Measurements from ENCODE around the gene BCAR3.

BCAR3 gene

DNA sequence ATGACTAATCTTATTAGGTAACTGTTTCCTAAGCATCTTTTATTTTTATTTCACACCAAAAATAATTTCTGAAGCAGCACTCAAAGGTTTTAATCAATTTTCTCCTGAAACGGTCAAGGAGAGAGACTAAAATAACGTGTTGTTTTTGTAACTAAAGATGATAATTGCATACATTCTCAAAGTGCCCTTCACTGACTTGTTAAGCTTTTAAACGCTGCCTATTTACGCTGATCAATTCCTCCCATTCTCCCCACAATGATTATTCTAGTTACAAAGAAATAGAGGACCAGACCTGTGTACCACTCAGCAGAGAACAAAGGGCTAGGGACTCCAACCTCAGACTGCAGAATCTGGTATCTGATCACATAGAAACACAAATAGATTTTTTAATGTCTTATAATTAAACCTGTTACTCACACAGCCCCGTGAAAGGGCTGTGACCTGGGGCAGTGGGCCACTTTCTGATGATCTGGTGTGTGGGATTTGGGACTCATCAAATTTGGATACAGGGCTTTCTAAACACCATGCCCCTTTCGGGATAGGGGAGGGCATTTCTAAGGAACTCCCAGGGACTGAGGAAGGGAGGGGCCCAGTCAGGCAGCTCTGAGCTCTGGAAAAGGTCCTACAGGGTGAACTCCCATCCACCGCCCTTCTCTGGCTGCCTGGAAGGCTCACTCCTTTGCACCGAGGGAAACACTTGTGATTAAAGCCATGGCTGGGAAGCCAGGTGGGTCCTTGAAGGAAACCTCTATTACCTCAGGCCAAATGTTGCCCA, 65.2 kb downstream of the BCAR3 start:
- DNase-seq (ENCODE audit: low read depth in 2 of 2) = no peak

DNA sequence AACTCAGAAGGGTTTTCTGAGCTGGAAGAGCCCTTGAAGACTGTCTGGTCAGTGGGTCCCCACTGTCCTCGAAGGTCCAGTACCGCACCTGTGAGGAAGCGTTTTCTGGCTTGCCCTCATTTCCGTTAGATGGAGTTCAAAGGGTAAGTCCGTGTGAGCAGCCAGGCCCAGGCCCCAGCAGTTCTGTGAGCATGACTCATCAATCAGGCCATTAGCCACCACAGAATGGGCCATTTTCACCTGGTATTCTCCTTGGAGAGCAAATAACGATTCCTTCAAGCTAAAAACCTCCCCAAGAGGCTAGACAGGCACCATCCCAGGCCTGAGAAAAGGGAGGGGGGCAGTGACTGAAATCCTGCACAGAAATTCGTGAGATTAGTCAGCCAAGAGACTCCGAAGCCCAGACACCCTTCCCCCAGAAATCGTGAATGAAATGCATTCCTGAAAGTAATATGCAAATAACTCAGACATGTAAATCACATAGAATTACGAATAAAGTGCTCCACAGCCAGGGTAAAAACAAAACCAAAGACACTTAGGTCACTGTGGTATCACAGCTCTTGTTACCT, 66.0 kb downstream of the BCAR3 start:
- DNase-seq (ENCODE audit: low read depth in 2 of 2) = no peak

DNA sequence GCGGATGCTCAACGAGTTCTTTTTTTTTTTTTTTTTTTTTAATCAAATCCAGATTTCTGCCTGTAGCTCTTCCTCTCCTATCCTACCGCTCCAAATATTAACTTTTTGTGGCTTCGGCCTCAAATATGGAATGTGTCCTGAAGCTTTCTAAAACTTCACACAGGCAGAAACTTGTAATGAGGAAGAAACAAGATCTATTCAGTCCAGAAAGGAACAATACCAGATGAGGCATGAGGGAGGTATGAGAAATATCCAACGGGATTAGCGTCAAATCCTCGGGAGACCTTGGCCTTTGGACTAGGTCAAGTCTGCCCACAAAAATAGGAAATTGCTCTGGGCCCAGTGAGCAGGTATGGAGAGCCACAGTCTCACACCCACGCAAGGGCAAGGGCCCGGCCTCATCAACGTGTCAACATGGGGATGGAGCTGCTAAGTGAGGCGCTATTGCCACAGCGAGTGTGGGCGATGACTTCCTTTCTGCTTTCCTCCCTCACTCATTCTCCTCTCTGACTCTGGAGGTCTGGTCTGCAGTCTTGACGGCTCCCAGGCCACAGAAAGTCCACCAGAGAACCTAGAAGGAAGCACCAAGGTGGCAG, 66.6 kb downstream of the BCAR3 start:
- DNase-seq (ENCODE audit: low read depth in 2 of 2) = peak in 1 of 2 donors; percentile 26

DNA sequence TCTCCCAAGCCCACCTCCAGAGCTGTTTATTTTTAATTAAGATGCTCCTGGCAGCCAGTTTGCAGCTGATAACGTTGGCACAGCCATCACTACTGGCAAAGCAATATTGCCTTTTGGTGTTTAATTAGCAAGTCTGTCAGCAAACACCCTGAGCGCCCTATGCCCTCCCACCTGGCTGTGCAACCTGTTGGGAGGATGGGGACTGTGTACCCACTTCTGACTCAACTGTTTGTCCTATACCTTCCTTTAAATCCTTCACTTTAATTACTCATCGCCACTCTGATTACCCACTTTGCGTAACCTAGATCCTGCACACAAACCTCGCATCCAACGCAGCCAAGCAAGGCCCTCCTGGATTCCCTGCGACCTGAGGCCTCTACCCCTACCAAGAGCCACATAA, 67.1 kb downstream of the BCAR3 start:
- DNase-seq (ENCODE audit: low read depth in 2 of 2) = no peak

DNA sequence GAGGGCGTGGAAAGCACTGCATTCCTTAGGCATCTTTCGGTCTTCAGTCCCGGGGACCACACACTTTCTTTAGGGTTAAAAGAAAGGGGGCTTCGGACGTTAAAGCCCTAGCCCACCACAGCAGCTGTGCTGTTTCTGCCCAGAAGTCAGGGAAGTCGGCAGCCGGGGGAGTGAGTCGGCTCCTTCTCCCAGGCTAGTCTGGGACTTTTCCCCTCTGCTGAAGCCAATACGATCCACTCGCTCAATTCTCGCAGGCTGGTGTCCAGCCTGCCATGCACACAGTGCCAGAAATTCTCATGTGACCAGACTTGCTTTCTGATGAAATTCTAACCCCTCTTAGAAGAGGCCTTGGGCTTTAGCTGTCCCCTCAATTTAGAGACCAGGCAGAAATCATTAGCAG, 67.7 kb downstream of the BCAR3 start:
- no peak for DNase-seq (ENCODE audit: low read depth in 2 of 2)

DNA sequence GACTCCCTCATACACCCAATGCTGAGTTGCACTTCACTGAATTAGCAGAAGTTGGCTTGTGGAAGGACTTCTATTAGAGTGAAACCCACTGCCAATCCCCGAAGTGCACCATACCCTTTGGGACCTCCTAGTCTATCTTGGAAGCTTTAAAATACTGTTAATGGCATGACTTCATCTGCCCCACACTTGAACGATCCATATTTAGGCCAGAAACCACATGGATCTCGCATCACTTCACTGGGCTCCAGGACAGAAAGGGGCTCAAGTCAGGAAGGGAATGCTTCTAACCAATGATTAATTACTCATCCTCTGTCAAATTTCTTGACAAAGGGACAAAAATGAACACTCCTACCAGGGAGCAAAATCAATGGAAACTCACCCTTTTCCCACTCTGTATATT, 69.1 kb downstream of the BCAR3 start:
- no peak for DNase-seq (ENCODE audit: low read depth in 2 of 2)

DNA sequence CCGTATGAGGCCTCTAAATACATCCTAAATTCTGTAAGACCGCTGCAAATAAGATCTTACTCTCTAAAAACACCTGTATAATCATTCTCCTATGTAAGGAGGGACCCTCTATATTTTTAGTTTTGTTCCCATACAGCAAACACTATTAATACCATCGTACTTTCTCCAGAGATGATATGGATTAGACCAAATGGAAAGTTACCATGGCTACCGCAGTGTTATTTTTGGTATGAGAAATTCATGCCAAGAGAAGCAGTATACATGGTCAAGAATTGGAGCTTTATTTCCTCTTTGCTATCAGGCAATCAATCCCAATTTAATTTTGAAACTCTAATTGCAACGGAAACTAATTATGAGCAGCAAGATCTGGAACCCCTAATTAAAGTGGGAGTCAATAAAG, 70.0 kb downstream of the BCAR3 start:
- DNase-seq (ENCODE audit: low read depth in 2 of 2) = no peak

DNA sequence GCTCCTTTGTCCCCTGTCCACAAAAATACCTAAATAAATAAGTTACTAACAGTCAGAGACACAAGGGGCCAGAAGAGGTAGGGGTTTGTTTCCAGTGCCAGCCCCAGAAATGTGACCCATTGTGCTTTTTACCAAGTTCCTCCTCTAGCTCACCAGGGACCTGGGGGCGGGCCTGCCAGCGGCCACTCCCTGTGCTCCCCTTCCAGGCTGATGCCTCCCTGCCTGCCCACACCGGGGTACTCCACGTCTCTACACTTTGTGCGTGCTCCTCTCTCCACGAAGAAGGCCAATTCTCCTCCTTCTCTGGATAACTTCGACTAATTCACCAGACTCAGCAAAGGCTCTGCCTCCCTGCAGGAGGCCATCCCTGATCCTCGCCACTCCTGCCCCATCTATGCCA, 72.1 kb downstream of the BCAR3 start:
- DNase-seq (ENCODE audit: low read depth in 2 of 2) = no peak

DNA sequence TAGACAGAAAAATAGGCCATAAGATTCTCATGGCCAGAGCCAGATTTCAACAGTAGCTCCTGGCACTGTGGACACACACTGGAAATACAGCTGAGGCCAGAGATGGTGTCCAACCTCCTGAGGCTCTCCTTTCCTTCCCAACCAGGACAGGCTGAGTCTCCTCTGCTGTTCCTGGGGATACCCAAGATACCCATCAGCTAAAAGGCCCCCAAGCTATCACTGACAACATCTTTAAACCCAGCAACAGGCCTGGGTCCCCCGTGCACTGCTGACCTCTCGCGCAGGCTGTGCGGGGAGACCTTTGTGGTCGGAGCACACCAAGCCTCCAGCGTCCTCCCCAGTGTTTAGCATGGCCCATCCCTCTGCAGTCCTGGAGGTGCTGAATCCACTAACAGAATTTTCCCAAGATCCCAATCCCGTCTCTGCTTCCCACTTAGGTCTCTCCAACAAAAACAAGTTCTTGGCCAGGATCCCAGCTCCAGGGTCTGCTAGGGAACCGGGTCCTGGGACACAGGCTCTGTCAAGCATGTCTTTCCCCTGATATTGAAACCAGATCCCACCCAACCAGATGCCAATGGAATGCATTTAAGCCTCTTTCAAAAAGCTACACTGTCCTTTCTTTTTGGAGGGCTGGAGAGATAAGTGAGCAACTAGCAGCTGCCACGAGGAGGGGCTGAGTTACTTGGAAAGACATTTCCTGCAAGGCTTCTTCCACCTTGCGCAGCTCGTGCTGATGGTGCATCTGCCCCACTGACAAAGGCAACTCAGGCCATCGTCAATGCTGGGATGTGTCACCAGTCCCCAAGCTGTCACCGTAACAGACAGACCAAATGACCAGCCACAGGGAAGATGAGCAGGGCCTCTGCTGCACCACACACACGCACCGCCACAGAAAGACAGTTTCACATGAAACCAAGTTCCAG, 73.2 kb downstream of the BCAR3 start:
- no peak for DNase-seq (ENCODE audit: low read depth in 2 of 2)

DNA sequence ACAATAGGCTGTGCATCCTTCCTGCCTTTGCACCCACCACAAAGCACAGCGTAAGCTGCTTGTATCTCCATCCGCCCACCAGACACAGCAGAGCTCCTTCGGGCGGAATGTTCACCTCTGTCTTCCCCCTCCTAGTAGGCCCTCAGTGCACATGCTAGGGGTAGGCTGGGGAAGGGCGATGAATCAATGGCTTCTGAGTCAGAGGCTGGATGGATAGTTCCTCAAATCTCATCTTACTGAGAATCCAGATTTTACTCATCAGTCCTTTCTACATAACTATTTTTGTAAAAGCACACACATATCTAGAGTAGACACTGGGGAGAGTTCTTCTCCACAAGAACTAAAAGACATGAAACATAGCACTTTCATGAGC, 73.8 kb downstream of the BCAR3 start:
- no peak for DNase-seq (ENCODE audit: low read depth in 2 of 2)

DNA sequence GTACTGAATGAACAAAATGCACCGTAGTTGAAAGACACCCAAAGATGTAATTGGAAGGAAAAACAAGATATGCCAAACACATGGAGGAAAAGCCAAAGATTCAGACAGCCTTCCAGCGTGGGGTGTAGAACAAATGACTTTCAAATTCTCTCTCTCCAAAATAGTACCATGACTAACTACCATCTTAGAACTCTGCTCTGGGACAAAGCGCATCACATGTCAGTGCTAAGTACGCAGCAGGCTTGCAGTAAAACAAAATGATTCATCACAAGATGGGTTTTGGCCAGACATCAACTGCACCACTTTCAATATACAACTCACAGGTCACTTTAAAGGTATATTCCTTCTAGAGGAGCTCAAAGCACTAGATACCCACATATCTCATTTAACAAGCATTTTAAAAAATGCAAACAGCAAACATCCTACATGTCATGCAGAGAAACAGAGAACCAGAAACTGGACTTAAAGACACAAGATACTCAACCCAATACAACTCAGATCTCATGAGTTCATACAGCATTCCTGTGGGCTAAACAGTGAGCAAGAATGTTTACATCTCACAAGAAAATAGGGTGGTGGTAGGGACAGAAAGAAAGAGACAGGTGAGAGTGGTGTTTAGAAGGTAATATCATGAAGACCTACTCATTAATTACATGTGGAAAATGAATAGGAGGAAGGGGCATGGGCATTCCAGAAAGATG, 75.7 kb downstream of the BCAR3 start:
- no peak for DNase-seq (ENCODE audit: low read depth in 2 of 2)

DNA sequence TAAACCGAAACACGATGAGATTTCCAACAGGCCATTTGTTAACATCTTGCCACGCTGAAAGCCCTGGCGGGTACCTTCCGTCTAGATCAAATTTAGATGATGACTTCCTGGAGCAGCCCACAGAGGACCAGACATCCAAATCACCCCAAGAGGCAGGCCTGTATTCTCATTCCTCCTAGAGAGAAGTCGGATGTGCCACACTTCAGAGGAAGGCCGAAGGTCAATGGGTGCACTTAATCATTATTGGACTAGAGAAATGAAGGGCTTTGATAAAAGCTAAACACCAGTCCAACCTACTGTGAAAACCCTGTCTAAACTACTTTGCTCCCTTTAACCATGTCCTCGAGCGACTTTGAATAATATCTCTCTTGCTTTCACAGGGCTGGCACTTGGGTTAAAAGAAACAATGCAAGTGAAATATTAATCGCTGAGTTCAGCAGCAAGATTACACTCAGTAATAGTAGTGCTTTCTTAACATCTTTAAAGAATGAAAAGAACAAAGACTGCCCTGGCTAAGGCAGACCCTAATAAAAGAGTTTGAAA, 76.5 kb downstream of the BCAR3 start:
- no peak for DNase-seq (ENCODE audit: low read depth in 2 of 2)

DNA sequence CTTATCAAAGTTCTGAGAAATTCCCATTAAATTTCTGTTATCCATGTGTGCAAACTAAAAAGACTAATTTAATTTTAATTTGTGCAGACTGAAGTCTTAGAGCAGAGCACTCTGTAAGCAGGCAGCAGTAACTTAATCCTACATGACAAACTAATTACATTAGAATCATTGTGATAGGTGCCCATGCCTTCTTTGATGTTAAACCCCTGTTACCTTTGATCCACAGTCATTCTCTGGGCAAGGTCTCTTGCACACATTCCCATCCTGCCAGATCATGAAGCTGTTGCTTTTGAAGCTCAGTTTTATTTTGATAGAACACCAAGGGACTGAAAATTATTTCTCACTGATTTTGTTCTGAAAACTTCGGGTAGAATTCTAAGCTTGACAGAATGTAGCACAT, 77.2 kb downstream of the BCAR3 start:
- no peak for DNase-seq (ENCODE audit: low read depth in 2 of 2)

DNA sequence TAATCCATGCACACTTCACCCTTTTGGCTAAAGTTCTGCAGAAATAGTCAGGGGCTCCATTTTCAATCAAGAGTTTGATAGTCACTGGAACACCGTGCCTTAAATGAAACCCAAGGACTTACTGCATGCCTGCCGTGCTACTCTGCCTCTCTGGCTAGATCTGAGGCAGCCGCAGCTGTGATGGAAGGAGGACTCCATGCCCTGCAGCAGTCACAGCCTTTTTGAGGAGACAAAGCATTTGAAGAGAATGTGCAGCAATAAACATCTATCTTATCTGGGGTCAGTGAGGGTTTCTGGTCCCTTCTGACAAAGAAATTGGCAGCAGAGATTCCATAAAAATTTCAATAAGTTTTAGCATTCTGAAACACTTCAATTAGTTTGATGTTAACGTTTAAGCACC, 78.0 kb downstream of the BCAR3 start:
- no peak for DNase-seq (ENCODE audit: low read depth in 2 of 2)

DNA sequence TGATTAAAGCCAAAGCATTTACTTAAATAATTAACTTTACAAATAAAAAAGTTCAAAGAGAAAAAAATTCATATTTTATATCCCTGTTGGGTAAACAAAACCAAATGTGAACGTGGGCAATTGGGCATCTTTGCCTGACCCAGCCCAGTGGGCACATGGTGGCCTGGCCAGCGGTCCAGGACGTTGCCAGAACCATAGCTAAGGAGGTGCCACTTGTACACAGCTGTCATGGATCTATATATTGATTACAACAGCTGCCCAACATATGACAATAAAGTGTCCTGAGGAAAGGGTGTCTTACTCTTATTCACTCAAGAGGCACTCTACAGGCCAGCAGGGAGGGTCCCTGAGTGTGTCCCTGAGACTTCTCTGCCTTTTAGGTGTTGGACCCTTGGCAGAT, 78.5 kb downstream of the BCAR3 start:
- DNase-seq (ENCODE audit: low read depth in 2 of 2) = no peak

DNA sequence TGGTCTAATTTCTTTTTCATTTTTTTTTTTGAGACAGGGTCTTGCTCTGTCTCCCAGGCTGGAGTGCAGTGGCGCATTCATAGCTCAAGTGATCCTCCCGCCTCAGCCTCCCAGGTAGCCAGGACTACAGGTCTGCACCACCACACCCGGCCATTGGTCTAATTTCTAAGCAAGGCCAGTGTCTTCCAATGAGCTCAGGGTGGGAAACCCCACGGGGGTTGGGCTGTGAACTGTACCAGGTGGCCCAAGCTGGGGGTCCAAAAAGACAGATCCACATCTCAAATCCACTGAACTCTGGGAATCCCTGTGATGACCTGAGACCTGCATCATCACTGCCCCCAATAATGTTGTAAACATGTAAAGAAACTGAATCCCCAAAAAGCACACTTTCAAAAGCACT, 79.5 kb downstream of the BCAR3 start:
- DNase-seq (ENCODE audit: low read depth in 2 of 2) = no peak

DNA sequence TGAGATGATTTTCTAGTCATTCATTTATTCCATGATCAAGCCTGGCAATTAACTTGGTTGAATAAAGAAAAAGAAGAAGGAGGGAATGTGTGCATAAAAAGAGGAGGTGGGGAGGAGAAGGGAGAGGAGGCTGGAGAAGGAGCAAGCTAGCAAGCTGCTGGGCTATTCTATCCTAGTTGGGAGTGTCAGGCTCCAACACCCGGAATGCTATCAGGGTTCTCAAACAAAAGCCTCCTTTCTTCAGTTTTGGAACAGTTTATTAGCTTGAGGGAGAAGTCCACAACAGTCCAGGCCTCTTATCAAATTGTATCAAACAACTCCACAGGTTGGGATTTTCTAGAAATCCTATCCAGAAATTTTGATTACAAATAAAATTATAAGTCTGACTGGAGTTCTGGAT, 80.0 kb downstream of the BCAR3 start:
- DNase-seq (ENCODE audit: low read depth in 2 of 2) = no peak

DNA sequence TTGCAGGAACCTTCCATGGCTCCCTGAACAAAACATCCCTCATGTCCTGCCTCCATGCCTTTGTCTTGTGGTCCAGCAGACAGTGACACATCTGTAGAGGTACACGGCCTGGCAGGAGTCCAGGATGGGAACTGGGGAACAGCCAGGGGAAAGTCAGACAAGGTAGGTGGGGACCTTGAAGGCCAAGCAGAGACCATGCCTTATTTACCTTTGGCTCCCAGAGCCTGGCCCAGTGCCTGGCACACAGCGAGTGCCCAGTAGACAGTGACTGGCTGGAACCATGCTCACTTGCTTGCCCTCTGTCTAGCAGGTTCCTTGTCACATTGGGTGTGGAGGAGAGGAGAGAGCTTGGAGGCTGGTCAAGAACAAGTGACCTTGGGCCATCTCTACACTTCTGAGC, 81.0 kb downstream of the BCAR3 start:
- no peak for DNase-seq (ENCODE audit: low read depth in 2 of 2)

DNA sequence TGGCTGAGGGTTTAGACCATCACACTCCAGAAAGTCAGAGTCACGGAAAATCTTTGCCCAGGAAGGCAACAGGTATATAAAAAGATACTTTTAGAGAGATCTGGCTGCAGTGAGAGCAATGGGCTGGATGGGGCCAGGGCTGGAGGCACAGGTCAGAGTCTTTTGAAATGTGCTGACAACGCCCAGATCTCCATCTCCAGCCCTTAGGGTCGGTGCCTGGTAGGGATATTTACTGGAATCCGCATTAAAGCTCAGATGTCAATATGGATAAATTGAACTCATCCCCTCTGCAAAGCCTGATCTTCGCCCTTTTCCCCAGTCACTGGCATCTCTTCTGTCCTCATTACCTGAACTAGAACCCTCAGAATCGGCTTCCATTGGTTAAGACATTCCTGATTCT, 82.2 kb downstream of the BCAR3 start:
- DNase-seq (ENCODE audit: low read depth in 2 of 2) = no peak

DNA sequence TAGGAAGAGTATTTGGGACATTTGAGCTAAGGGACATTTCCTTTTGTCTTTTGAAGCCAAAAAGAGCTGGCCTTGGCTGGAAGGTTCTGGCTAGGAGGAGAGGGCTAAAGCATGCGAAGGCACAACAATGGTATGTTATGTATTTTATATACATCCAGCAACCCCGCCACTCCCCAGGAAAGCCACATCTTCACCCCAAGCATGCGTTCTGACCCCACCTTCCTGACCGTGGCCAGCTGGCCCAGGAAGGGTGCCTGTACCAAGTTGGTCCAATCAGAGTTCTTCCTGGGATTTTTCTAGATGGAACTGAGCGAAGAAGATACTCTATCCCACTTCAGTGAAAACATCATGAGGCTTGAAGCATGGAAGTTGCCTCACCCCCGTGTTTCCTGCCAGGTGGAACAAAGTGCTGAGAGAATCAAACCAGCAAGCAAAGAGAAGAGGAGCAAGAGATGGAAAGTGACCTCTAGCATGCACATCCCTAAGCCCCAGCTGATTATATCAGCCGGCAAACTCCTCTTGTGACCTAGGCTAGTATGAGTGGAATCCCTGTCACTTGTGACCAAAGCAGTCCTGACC, 82.7 kb downstream of the BCAR3 start:
- DNase-seq (ENCODE audit: low read depth in 2 of 2) = no peak

DNA sequence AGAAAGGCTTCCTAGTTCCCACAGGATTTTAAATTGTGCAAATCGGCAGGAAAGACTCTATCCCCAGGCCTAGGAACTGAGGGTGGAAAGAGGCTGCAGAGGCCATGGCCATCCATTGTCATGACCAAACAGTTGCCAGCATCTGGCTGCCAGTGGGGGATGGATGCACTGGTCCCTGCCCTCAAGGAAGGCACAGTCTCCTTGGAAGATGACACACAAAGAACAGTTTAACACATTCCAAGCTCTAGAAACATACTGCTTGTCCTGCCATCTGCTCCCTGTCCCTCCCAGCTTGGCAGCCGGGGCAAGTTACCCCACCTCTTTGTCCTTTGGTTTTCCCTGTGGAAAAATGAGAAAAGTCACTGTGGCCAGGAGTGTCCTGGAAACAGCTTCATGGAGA, 83.2 kb downstream of the BCAR3 start:
- no peak for DNase-seq (ENCODE audit: low read depth in 2 of 2)

All from stimulated activated CD8-positive, alpha-beta memory T cell treated with anti-CD3 and anti-CD28 coated beads, Interleukin-7, amount 100 ng/mL, for 4 hours (primary cell).